Measurements from ENCODE around the gene PIK3R2. TPM values are rescaled to one million over a fixed set of nuclear protein-coding genes. Genes with fewer than 3 reads are reported as not detected.
A peak's percentile ranks its signal among the peaks of the same experiment; 100 is the strongest.
"Not testable (repeated sequence)": the region's sequence is repeated elsewhere in the genome, so short reads cannot be mapped to it uniquely, and the experiment has no call there.

Gene PIK3R2
- 100 to 1,000 TPM in 1 of 4 donors, 10 to 100 TPM in 3; 30.5 to 135 (median 31.2) TPM for total RNA-seq

GRCh38 chr19:18152817-18153555 is at the start of gene PIK3R2:
Gene PIK3R2 (plus strand): TSS chr19:18153163. CDS start chr19:18155880, 2,717 bp downstream.
- TF ChIP-seq EP300 (IDR thresholded peaks at IDR 0.05; ENCODE audit: low read depth) (no peak), POLR2A (IDR thresholded peaks at IDR 0.05) (peak; percentile 24), POLR2AphosphoS5 (IDR thresholded peaks at IDR 0.05) (peak; percentile 34 to 74 (median 58)), CTCF (IDR thresholded peaks at IDR 0.05) (no peak)
- Histone ChIP-seq H3K27me3 (no peaks in the 10 kb centered on the region), H3K27ac (peak within 1 kb of the TSS; percentile 94 to 99 (median 97)), H3K9me3 (no peaks in the 10 kb centered on the region), H3K4me1 (peaks cover 42 to 50% (median 49%) of the 10 kb centered on the region in 4 donors), H3K36me3 (no peaks in the 10 kb centered on the region), H3K4me3 (peak within 1 kb of the TSS; percentile 59 to 89 (median 86))
- in situ Hi-C loops (cut with MboI; ENCODE audit: low pct_ligation_motif_present in 1 of 4, low pct_unique_long_range_greater_than_20kb in 1 of 4, low sequenced_read_pairs in 3 of 4) (no loop called here), intact Hi-C loops (cut with DNase I; ENCODE audit: low total_unique reads) (no loop called here)
- peak; percentile 100 for DNase-seq
- WGBS, 2 donors (ENCODE audit: low coverage in 1 of 2): 1% methylated on average over 76 of the region's 86 CpGs; no CpG with 5 or more reads in 1 of the 2 donors

- no peak for DNase-seq
- Histone ChIP-seq H3K4me1 (peaks cover 0 to 25% (median 22%) of the 10 kb centered on the region in 4 donors), H3K9me3 (no peaks in the 10 kb centered on the region), H3K36me3 (no peaks in the 10 kb centered on the region), H3K27ac (peak overlapping the region in 2 of 4 donors; percentile 4 to 13), H3K4me3 (peak overlapping the region in 3 of 4 donors; percentile 6 to 31 (median 21)), H3K27me3 (peaks cover 17% of the 10 kb centered on the region)
- no peak for TF ChIP-seq POLR2AphosphoS5 (IDR thresholded peaks at IDR 0.05)
- TF ChIP-seq EP300 (IDR thresholded peaks at IDR 0.05; ENCODE audit: low read depth): no peak
- TF ChIP-seq POLR2A (IDR thresholded peaks at IDR 0.05): no peak
- TF ChIP-seq CTCF (IDR thresholded peaks at IDR 0.05): no peak
- WGBS, 2 donors (ENCODE audit: low coverage in 1 of 2): 62% methylated on average over 5 of the region's 5 CpGs; no CpG with 5 or more reads in 1 of the 2 donors
- in situ Hi-C loops (cut with MboI; ENCODE audit: low pct_ligation_motif_present in 1 of 4, low pct_unique_long_range_greater_than_20kb in 1 of 4, low sequenced_read_pairs in 3 of 4) (no loop called here), intact Hi-C loops (cut with DNase I; ENCODE audit: low total_unique reads) (no loop called here)
Measured at GRCh38 chr19:18104793-18105131, 48.2 kb upstream of the PIK3R2 start.

GRCh38 chr19:18105259-18105658 is 47.7 kb upstream of the PIK3R2 start:
- in situ Hi-C loops (cut with MboI; ENCODE audit: low pct_ligation_motif_present in 1 of 4, low pct_unique_long_range_greater_than_20kb in 1 of 4, low sequenced_read_pairs in 3 of 4); H3K4me3 ChIP-seq; H3K36me3 ChIP-seq; H3K27ac ChIP-seq; intact Hi-C loops (cut with DNase I; ENCODE audit: low total_unique reads); DNase-seq; H3K9me3 ChIP-seq: not testable (repeated sequence)
- peaks cover 0 to 26% (median 23%) of the 10 kb centered on the region in 4 donors for H3K4me1 ChIP-seq
- 66 to 77% methylated on average over 4 to 7 of the region's 7 CpGs for WGBS, 2 donors (ENCODE audit: low coverage in 1 of 2)
- H3K27me3 ChIP-seq: peaks cover 12% of the 10 kb centered on the region

GRCh38 chr19:18107235-18107634 is 45.7 kb upstream of the PIK3R2 start:
- in situ Hi-C loops (cut with MboI; ENCODE audit: low pct_ligation_motif_present in 1 of 4, low pct_unique_long_range_greater_than_20kb in 1 of 4, low sequenced_read_pairs in 3 of 4) (no loop called here), intact Hi-C loops (cut with DNase I; ENCODE audit: low total_unique reads) (no loop called here)
- Histone ChIP-seq H3K27me3 (no peaks in the 10 kb centered on the region), H3K27ac (no peak overlapping the region), H3K4me1 (peaks cover 9 to 41% (median 31%) of the 10 kb centered on the region in 4 donors), H3K36me3 (no peaks in the 10 kb centered on the region), H3K9me3 (no peaks in the 10 kb centered on the region), H3K4me3 (no peak overlapping the region)
- no peak for DNase-seq
- WGBS, 2 donors (ENCODE audit: low coverage in 1 of 2): 88 to 97% methylated on average over 6 to 9 of the region's 9 CpGs
- no peak for TF ChIP-seq CTCF (IDR thresholded peaks at IDR 0.05)
- no peak for TF ChIP-seq EP300 (IDR thresholded peaks at IDR 0.05; ENCODE audit: low read depth)
- TF ChIP-seq POLR2A (IDR thresholded peaks at IDR 0.05): no peak

All from transverse colon (tissue), 4 donors.